22Rv1 (cell line): ENCODE data around the gene CLEC9A.

Experiments
- H3K27ac ChIP-seq: fragments of 450-650 bp; 2 replicates; pipeline ENCODE4 v1.5.1; 2017
- ZFX ChIP-seq: fragments of 450-650 bp; IDR thresholded peaks from 2 replicates; pipeline ENCODE4 v1.6.1; 2017; ENCODE audit warnings: antibody characterized with exemption, borderline replicate concordance
- TF ChIP-seq, protein P1 (sequence below): fragments of 450-650 bp; IDR thresholded peaks from 2 replicates; pipeline ENCODE4 v1.5.1; 2017; ENCODE audit warnings: mild to moderate bottlenecking

CLEC9A gene

GRCh38 chr12:10088955-10089900 lies 58.7 kb downstream of the CLEC9A start:
- H3K27ac ChIP-seq = no peak overlapping the region
- TF ChIP-seq ZFX = no peak
- TF ChIP-seq, protein P1, sequence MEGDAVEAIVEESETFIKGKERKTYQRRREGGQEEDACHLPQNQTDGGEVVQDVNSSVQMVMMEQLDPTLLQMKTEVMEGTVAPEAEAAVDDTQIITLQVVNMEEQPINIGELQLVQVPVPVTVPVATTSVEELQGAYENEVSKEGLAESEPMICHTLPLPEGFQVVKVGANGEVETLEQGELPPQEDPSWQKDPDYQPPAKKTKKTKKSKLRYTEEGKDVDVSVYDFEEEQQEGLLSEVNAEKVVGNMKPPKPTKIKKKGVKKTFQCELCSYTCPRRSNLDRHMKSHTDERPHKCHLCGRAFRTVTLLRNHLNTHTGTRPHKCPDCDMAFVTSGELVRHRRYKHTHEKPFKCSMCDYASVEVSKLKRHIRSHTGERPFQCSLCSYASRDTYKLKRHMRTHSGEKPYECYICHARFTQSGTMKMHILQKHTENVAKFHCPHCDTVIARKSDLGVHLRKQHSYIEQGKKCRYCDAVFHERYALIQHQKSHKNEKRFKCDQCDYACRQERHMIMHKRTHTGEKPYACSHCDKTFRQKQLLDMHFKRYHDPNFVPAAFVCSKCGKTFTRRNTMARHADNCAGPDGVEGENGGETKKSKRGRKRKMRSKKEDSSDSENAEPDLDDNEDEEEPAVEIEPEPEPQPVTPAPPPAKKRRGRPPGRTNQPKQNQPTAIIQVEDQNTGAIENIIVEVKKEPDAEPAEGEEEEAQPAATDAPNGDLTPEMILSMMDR = no peak

DNA sequence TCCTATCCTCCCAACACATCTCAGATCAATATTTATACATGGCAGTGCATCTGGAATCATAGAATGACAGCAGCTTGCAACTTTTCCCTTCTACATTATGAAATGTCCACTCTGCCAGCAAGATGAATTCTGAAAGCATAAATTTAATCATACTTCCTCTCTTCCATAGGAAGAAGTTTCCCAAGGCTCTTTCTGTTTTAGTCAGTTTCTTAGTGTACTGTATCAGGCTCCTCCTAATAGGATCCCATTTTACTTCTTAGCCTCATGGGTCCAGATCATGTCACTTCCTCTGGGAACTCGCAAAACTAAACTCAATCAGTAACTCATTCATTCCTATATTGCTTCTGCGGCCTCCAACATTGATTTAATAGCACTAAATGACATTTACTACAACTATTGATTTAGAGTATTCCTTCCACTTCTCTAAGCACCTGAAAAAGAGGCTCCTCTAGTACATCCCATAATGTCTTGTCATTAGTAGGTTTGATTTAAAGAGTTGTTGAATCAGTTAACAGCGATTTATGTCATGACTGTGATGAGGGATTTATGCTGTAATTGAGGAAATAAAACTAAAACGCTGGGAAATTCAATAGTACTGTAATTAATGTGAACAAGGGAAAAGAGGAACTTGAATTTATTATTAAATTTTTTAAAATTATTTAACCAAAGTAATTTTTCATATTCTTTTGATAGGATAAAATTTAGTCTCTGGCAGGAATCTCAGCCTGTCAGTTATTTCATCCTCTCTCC lies 64.3 kb downstream of the CLEC9A start:
- TF ChIP-seq, protein P1 = no peak
- no peak for TF ChIP-seq ZFX
- no peak overlapping the region for H3K27ac ChIP-seq

DNA sequence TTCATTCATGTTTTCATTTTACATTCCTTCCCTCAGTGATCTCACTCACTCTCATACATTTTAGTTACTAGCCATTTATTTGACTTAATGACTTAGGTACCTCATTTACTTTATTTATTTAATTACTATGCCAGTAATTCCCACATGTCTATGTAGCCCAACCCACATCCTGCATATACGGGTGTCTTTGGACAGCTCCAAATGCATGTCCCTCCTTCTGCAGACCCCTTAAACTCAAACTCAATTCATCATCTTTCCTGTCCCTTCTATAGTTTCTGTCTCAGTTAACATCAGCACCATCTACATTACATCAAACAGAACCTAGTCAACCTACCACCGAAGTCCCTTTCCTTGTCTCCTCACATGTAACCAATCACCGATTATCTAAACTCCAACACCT lies 65.5 kb downstream of the CLEC9A start:
- TF ChIP-seq ZFX = no peak
- TF ChIP-seq, protein P1 = no peak
- H3K27ac ChIP-seq = no peak overlapping the region

DNA sequence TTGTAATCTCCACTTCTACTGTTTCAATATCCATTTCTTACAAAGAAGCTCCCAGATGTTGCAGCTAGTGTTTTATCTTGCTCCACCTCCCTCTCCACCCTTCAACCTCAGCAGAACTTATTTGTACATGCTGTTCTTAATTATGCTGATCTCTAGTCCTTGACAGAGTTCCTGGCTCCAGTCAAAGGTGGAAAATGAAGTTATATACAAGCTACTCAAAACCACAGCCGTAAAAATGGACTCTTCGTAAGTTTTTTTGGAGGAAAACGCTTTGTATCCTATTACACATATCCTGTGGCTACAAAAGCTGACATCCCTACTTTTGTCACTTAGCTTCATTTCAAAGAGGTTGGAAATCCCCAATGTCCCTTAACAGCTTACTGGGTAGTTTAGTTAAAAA lies 67.0 kb downstream of the CLEC9A start:
- TF ChIP-seq, protein P1 = no peak
- TF ChIP-seq ZFX = no peak
- no peak overlapping the region for H3K27ac ChIP-seq

DNA sequence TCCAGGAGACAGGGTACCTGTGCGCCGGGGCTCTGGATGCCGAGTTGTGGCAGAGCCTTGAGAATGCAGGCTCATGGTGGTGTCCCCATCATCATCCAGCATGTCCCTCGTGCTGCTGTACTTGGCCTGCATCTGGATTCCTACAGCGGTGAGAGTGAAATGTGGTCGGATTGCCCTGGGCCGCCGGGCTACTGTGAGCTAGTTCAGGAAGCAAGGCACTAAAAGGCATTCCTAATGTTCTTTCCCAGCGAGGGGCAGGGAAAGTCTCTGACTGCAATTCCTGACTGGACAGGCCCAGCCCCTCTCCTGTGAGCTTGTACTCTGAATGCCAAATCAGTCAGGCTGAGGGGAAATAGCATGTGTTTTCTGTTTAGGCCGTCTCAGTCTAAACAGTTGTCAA lies 68.3 kb downstream of the CLEC9A start, which contains the start of gene CLEC1A:
CLEC1A (minus strand) TSS at position 195 of the 400 bp plus-strand sequence; CDS start at position 132, 63 bp downstream.
- TF ChIP-seq ZFX = no peak
- H3K27ac ChIP-seq = no peak within 1 kb of the TSS

GRCh38 chr12:10101042-10101579 lies 70.6 kb downstream of the CLEC9A start:
- no peak for TF ChIP-seq ZFX
- TF ChIP-seq, protein P1 = no peak
- H3K27ac ChIP-seq = no peak overlapping the region

GRCh38 chr12:10101648-10102220 lies 71.3 kb downstream of the CLEC9A start:
- no peak overlapping the region for H3K27ac ChIP-seq
- TF ChIP-seq ZFX = no peak
- TF ChIP-seq, protein P1 = no peak
